ENCODE results near the gene NTNG2. TPM values are rescaled to one million over a fixed set of nuclear protein-coding genes. Genes with fewer than 3 reads are reported as not detected.

The NTNG2 gene
- total and polyA plus RNA-seq, 2 of the 13 experiments (the other 11 are each of a cell fraction or from before 2014, with no cell fraction given) = 0.02 to 0.36 TPM

GRCh38 chr9:132211570-132211969 lies 49.7 kb downstream of the NTNG2 start (continued):
- no peak for TF ChIP-seq NRL (CRISPR knock-in tag; IDR thresholded peaks at IDR 0.05; ENCODE audit: borderline replicate concordance)
- no peak for TF ChIP-seq SPEN (CRISPR knock-in tag; IDR thresholded peaks at IDR 0.05; ENCODE audit: low read depth)

- no peak for FAIRE-seq
- CTCF ChIA-PET (ENCODE audit: low intra/inter-chr PET ratio, low total read pairs) = no interaction called here
- Histone ChIP-seq H3K79me2 (ENCODE audit: insufficient read depth, low read length) (no peaks in the 10 kb centered on the region), H3K36me3 (replicated peaks in 1 of 2; ENCODE audit: control insufficient read depth in 1 of 2, insufficient read depth in 2 of 2, low read length in 2 of 2) (no peaks in the 10 kb centered on the region), H3K9ac (ENCODE audit: insufficient read depth, low read depth, low read length) (no peak overlapping the region), H3K4me3 (replicated peaks in 1 of 3; ENCODE audit: insufficient read depth in 1 of 3, low read depth in 2 of 3, low read length in 3 of 3) (no peak overlapping the region), H3K27ac (ENCODE audit: extremely low read length, insufficient read depth, low read length) (no peak overlapping the region), H3K9me3 (ENCODE audit: low read length) (no peaks in the 10 kb centered on the region), H4K20me1 (ENCODE audit: insufficient read depth, low read length) (no peaks in the 10 kb centered on the region), H3K4me1 (ENCODE audit: insufficient read depth, low read length) (no peaks in the 10 kb centered on the region), H3K4me2 (ENCODE audit: low read depth, low read length) (no peak overlapping the region), H2AFZ (ENCODE audit: low read length) (no peak overlapping the region), H3K27me3 (ENCODE audit: control insufficient read depth in 1 of 2, insufficient read depth in 2 of 2, low read length in 2 of 2) (peaks cover 19 to 72% of the 10 kb centered on the region in 2 experiments)
- BruUV-seq (replicated peaks) = no TSS peak
- 2% methylated on average over 7 of the region's 18 CpGs for WGBS (ENCODE audit: low lambda C conversion rate)
- no peak for DNase-seq (ENCODE audit: low spot score)
- ATAC-seq = peak; percentile 37
- POLR2A ChIA-PET = no interaction called here
- intact Hi-C loops (cut with micrococcal nuclease; ENCODE audit: unreplicated experiment) = no loop called here
- no peak for TF ChIP-seq E2F2 (CRISPR knock-in tag; IDR thresholded peaks at IDR 0.05; ENCODE audit: borderline replicate concordance)
- peak; percentile 63 for TF ChIP-seq CREB1 (IDR thresholded peaks at IDR 0.05)
- no peak for TF ChIP-seq CREB1 (CRISPR knock-in tag; IDR thresholded peaks at IDR 0.05)
- TF ChIP-seq ATF7 (IDR thresholded peaks at IDR 0.05) = peak; percentile 63
- no peak for TF ChIP-seq ATF7 (CRISPR knock-in tag; IDR thresholded peaks at IDR 0.05)
- TF ChIP-seq NR2F2 (IDR thresholded peaks at IDR 0.05; ENCODE audit: borderline replicate concordance, low read depth) = no peak
- TF ChIP-seq MXD4 (CRISPR knock-in tag; IDR thresholded peaks at IDR 0.05) = no peak
- TF ChIP-seq PBX2 (CRISPR knock-in tag; IDR thresholded peaks at IDR 0.05) = no peak
- in situ Hi-C loops (cut with HindIII; ENCODE audit: extremely low pct_ligation_motif_present, low pct_unique_long_range_greater_than_20kb) = no loop called here
Measured at GRCh38 chr9:132214027-132214622, 52.3 kb downstream of the NTNG2 start.

Measured in HepG2 (cell line).